Nephron progenitor cell (in vitro differentiated cells): ENCODE results near the gene USP3.

Experiments used
- DNase-seq: peaks from one replicate; pipeline ENCODE4 v3.0.0; 2021
- H3K27ac Mint-ChIP-seq: 2 replicates; pipeline ENCODE4 v1.8.0; 2021; ENCODE audit warnings: mild to moderate bottlenecking, moderate library complexity, mixed read lengths
- H3K27me3 Mint-ChIP-seq: 2 replicates; pipeline ENCODE4 v1.8.0; 2021; ENCODE audit warnings: mild to moderate bottlenecking, low read depth, mixed read lengths; ENCODE audit not compliant: poor library complexity
- H3K36me3 Mint-ChIP-seq: 2 replicates; pipeline ENCODE4 v1.8.0; 2021; ENCODE audit warnings: low read depth, mixed read lengths
- H3K4me1 Mint-ChIP-seq: 2 replicates; pipeline ENCODE4 v1.8.0; 2021; ENCODE audit warnings: mixed read lengths
- H3K4me3 Mint-ChIP-seq: 2 replicates; pipeline ENCODE4 v1.8.0; 2021; ENCODE audit warnings: mild to moderate bottlenecking, moderate library complexity, mixed read lengths
- H3K9me3 Mint-ChIP-seq: 2 replicates; pipeline ENCODE4 v1.8.0; 2021; ENCODE audit warnings: mild to moderate bottlenecking, moderate library complexity, mixed read lengths
- CTCF ChIP-seq: fragments of 200-600 bp; sonication (generic); IDR thresholded peaks from 2 replicates; pipeline ENCODE4 v1.5.0; 2021; ENCODE audit warnings: antibody characterized with exemption

USP3 gene

GRCh38 chr15:63545520-63545919, 41.1 kb downstream of the USP3 start:
- Mint-ChIP-seq H3K36me3 (peaks cover 51% of the 10 kb centered on the region), H3K27me3 (no peaks in the 10 kb centered on the region), H3K4me3 (no peak overlapping the region), H3K27ac (peak overlapping the region; percentile 71), H3K4me1 (no peaks in the 10 kb centered on the region), H3K9me3 (no peaks in the 10 kb centered on the region)
- TF ChIP-seq CTCF, result no peak
- DNase-seq, result no peak

- DNase-seq, result no peak
- H3K4me3 Mint-ChIP-seq, result no peak overlapping the region
- peaks cover 36% of the 10 kb centered on the region for H3K4me1 Mint-ChIP-seq
- H3K27me3 Mint-ChIP-seq, result no peaks in the 10 kb centered on the region
- H3K9me3 Mint-ChIP-seq, result no peaks in the 10 kb centered on the region
- peaks cover 39% of the 10 kb centered on the region for H3K36me3 Mint-ChIP-seq
- TF ChIP-seq CTCF, result no peak
- H3K27ac Mint-ChIP-seq, result no peak overlapping the region
Measured at GRCh38 chr15:63551400-63551799, 47.0 kb downstream of the USP3 start.

GRCh38 chr15:63553388-63553791, 49.0 kb downstream of the USP3 start:
- Mint-ChIP-seq H3K27ac (peak overlapping the region; percentile 84), H3K4me3 (no peak overlapping the region), H3K9me3 (no peaks in the 10 kb centered on the region), H3K4me1 (peaks cover 36% of the 10 kb centered on the region), H3K36me3 (peaks cover 49% of the 10 kb centered on the region), H3K27me3 (no peaks in the 10 kb centered on the region)
- TF ChIP-seq CTCF, result no peak
- no peak for DNase-seq

GRCh38 chr15:63554337-63554927, 50.0 kb downstream of the USP3 start:
- TF ChIP-seq CTCF, result no peak
- DNase-seq, result no peak
- Mint-ChIP-seq H3K4me3 (no peak overlapping the region), H3K36me3 (peaks cover 54% of the 10 kb centered on the region), H3K27me3 (no peaks in the 10 kb centered on the region), H3K9me3 (no peaks in the 10 kb centered on the region), H3K4me1 (peaks cover 36% of the 10 kb centered on the region), H3K27ac (no peak overlapping the region)

- TF ChIP-seq CTCF, result no peak
- DNase-seq, result no peak
- Mint-ChIP-seq H3K27me3 (no peaks in the 10 kb centered on the region), H3K9me3 (no peaks in the 10 kb centered on the region), H3K36me3 (peaks cover 54% of the 10 kb centered on the region), H3K4me3 (no peak overlapping the region), H3K27ac (no peak overlapping the region), H3K4me1 (peaks cover 39% of the 10 kb centered on the region)
Measured at GRCh38 chr15:63555507-63555906, 51.1 kb downstream of the USP3 start.

GRCh38 chr15:63556246-63556645, 51.9 kb downstream of the USP3 start:
- no peak for DNase-seq
- no peaks in the 10 kb centered on the region for H3K27me3 Mint-ChIP-seq
- no peak overlapping the region for H3K4me3 Mint-ChIP-seq
- peaks cover 44% of the 10 kb centered on the region for H3K4me1 Mint-ChIP-seq
- no peak for TF ChIP-seq CTCF
- H3K9me3 Mint-ChIP-seq, result no peaks in the 10 kb centered on the region
- H3K27ac Mint-ChIP-seq, result no peak overlapping the region
- H3K36me3 Mint-ChIP-seq, result peaks cover 62% of the 10 kb centered on the region
